Neuronal stem cell (in vitro differentiated cells): ENCODE results near the gene KDM7A.
A peak's percentile ranks its signal among the peaks of the same experiment; 100 is the strongest.

Experiments
- DNase-seq: peaks from one replicate; pipeline ENCODE4 v3.0.0-alpha.2; 2013; ENCODE audit warnings: low spot score
- H2AFZ ChIP-seq: one replicate; pipeline ENCODE4 v1.6.1; 2013; ENCODE audit warnings: mild to moderate bottlenecking, low read length, inconsistent platforms
- H2AK5ac ChIP-seq: 2 replicates; pipeline ENCODE4 v1.6.1; 2013; ENCODE audit warnings: low read depth, mild to moderate bottlenecking, inconsistent platforms, low read length, moderate library complexity, mixed read lengths
- H2BK120ac ChIP-seq: 2 replicates; pipeline ENCODE4 v1.6.1; 2013; ENCODE audit warnings: low read depth, mild to moderate bottlenecking, inconsistent platforms, low read length, moderate library complexity, mixed read lengths
- H2BK12ac ChIP-seq: one replicate; pipeline ENCODE4 v1.6.1; 2013; ENCODE audit warnings: low read length, inconsistent platforms
- H2BK15ac ChIP-seq: 2 replicates; pipeline ENCODE4 v1.6.1; 2013; ENCODE audit warnings: mild to moderate bottlenecking, low read length, inconsistent platforms, mixed read lengths
- H2BK5ac ChIP-seq: one replicate; pipeline ENCODE4 v1.6.1; 2013; ENCODE audit warnings: inconsistent platforms, mild to moderate bottlenecking, low read length, moderate library complexity
- H3K14ac ChIP-seq: one replicate; pipeline ENCODE4 v1.6.1; 2013; ENCODE audit warnings: low read length, inconsistent platforms
- H3K18ac ChIP-seq: 2 replicates; pipeline ENCODE4 v1.6.1; 2013; ENCODE audit warnings: low read length, inconsistent platforms
- H3K23ac ChIP-seq: 2 replicates; pipeline ENCODE4 v1.6.1; 2013; ENCODE audit warnings: low read depth, mild to moderate bottlenecking, mixed read lengths, low read length, inconsistent platforms; ENCODE audit not compliant: poor library complexity
- H3K27ac ChIP-seq: replicated peaks from 3 replicates; pipeline ENCODE4 v1.5.1; 2013; ENCODE audit warnings: low read length, inconsistent platforms
- H3K27me3 ChIP-seq, 3 experiments: 2 replicates each; pipeline ENCODE4 v1.6.1; 2013; ENCODE audit warnings: low read length in 3 of 3, mild to moderate bottlenecking in 2 of 3, inconsistent platforms in 1 of 3, low read depth in 1 of 3, mixed read lengths in 1 of 3, moderate library complexity in 1 of 3; ENCODE audit not compliant: control insufficient read depth in 3 of 3, insufficient read depth in 3 of 3
- H3K36me3 ChIP-seq, 2 donors: replicated peaks in 1 of 2; 2 replicates each; pipeline ENCODE4 v1.6.1; 2013; ENCODE audit warnings: low read length in 2 of 2; ENCODE audit not compliant: control insufficient read depth in 2 of 2, insufficient read depth in 2 of 2
- H3K4ac ChIP-seq: 2 replicates; pipeline ENCODE4 v1.6.1; 2013; ENCODE audit warnings: inconsistent platforms, mild to moderate bottlenecking, low read length, moderate library complexity
- H3K4me1 ChIP-seq, 2 donors: 1 replicate in 1 of 2; 2 replicates in 1 of 2; pipeline ENCODE4 v1.6.1; 2013; ENCODE audit warnings: low read length in 2 of 2, low read depth in 1 of 2; ENCODE audit not compliant: control insufficient read depth in 2 of 2, insufficient read depth in 1 of 2
- H3K4me2 ChIP-seq: one replicate; pipeline ENCODE4 v1.6.1; 2013; ENCODE audit warnings: mild to moderate bottlenecking, low read length, inconsistent platforms; ENCODE audit not compliant: insufficient read depth, poor library complexity, severe bottlenecking
- H3K4me3 ChIP-seq, 2 donors: 2 replicates each; pipeline ENCODE4 v1.5.1; 2013; ENCODE audit warnings: low read length in 2 of 2, mild to moderate bottlenecking in 2 of 2, inconsistent platforms in 1 of 2, moderate library complexity in 1 of 2
- H3K79me1 ChIP-seq: one replicate; pipeline ENCODE4 v1.6.1; 2013; ENCODE audit warnings: low read depth, mild to moderate bottlenecking, inconsistent platforms, low read length, moderate library complexity
- H3K9ac ChIP-seq: one replicate; pipeline ENCODE4 v1.6.1; 2013; ENCODE audit warnings: mild to moderate bottlenecking, low read depth, low read length, inconsistent platforms; ENCODE audit not compliant: poor library complexity
- H3K9me3 ChIP-seq, 2 donors: replicated peaks in 1 of 2; 2 replicates each; pipeline versions ENCODE3 to v1.6.1; 2013; ENCODE audit warnings: low read length in 2 of 2, mild to moderate bottlenecking in 2 of 2, inconsistent platforms in 1 of 2, low read depth in 1 of 2, mixed read lengths in 1 of 2, moderate library complexity in 1 of 2; ENCODE audit not compliant: control insufficient read depth in 2 of 2, insufficient read depth in 1 of 2
- H4K8ac ChIP-seq: one replicate; pipeline ENCODE4 v1.6.1; 2013; ENCODE audit warnings: low read depth, mild to moderate bottlenecking, inconsistent platforms, low read length, moderate library complexity
- H4K91ac ChIP-seq: one replicate; pipeline ENCODE4 v1.6.1; 2013; ENCODE audit warnings: low read length, low read depth, mild to moderate bottlenecking, inconsistent platforms; ENCODE audit not compliant: poor library complexity
- WGBS, 2 donors: extraction: QIAGEN DNeasy Blood & Tissue Kit; methylation state at CpG; one replicate each; pipeline ENCODE4 v1.1.7; 2013; ENCODE audit warnings: missing lambda C conversion rate in 2 of 2, mixed read lengths in 1 of 2; ENCODE audit not compliant: insufficient read length in 2 of 2, insufficient replicate concordance in 1 of 2; ENCODE audit errors: extremely low coverage in 2 of 2; 5-methylcytosine and 5-hydroxymethylcytosine counted together

KDM7A gene

GRCh38 chr7:140156460-140157080, 20.2 kb downstream of the KDM7A start:
- WGBS, 2 donors, result no CpG with 5 or more reads among the region's 2 CpGs
- Histone ChIP-seq H2AK5ac (no peak overlapping the region), H2BK120ac (no peak overlapping the region), H3K4me2 (no peak overlapping the region), H3K27ac (no peak overlapping the region), H3K9me3 (no peaks in the 10 kb centered on the region), H3K4me3 (no peak overlapping the region), H3K36me3 (no peaks in the 10 kb centered on the region), H2BK5ac (no peak overlapping the region), H4K8ac (no peak overlapping the region), H3K4me1 (peaks cover 2 to 13% of the 10 kb centered on the region in 2 donors), H2BK15ac (no peak overlapping the region), H3K79me1 (no peaks in the 10 kb centered on the region), H2BK12ac (no peak overlapping the region), H3K23ac (no peak overlapping the region), H2AFZ (no peak overlapping the region), H3K9ac (no peak overlapping the region), H3K14ac (no peak overlapping the region), H3K27me3 (no peaks in the 10 kb centered on the region), H3K18ac (no peak overlapping the region), H4K91ac (no peak overlapping the region), H3K4ac (no peak overlapping the region)
- DNase-seq, result no peak

GRCh38 chr7:140155428-140155827, 21.4 kb downstream of the KDM7A start:
- Histone ChIP-seq H3K9me3 (no peaks in the 10 kb centered on the region), H2AFZ (no peak overlapping the region), H3K4me1 (peaks cover under 1 to 10% of the 10 kb centered on the region in 2 donors), H3K27ac (no peak overlapping the region), H3K79me1 (no peaks in the 10 kb centered on the region), H2BK5ac (no peak overlapping the region), H2BK12ac (no peak overlapping the region), H3K4me2 (no peak overlapping the region), H3K36me3 (no peaks in the 10 kb centered on the region), H3K14ac (no peak overlapping the region), H3K9ac (no peak overlapping the region), H4K91ac (no peak overlapping the region), H4K8ac (no peak overlapping the region), H3K4me3 (no peak overlapping the region), H2BK15ac (no peak overlapping the region), H3K18ac (no peak overlapping the region), H3K4ac (no peak overlapping the region), H3K23ac (no peak overlapping the region), H3K27me3 (no peaks in the 10 kb centered on the region), H2BK120ac (no peak overlapping the region), H2AK5ac (no peak overlapping the region)
- no peak for DNase-seq
- no CpG with 5 or more reads among the region's 4 CpGs for WGBS, 2 donors

GRCh38 chr7:140153666-140154161, 23.1 kb downstream of the KDM7A start:
- no CpG with 5 or more reads among the region's 7 CpGs for WGBS, 2 donors

GRCh38 chr7:140146574-140146973, 30.2 kb downstream of the KDM7A start:
- Histone ChIP-seq H2BK15ac (no peak overlapping the region), H3K27ac (peak overlapping the region; percentile 40)
- WGBS, 2 donors, result no CpG with 5 or more reads among the region's 4 CpGs

More at GRCh38 chr7:140153666-140154161, 23.1 kb downstream of the KDM7A start:
- Histone ChIP-seq H3K4me2 (no peak overlapping the region), H3K4me1 (no peaks in the 10 kb centered on the region), H2AK5ac (no peak overlapping the region), H4K8ac (no peak overlapping the region), H2AFZ (no peak overlapping the region), H2BK15ac (no peak overlapping the region), H3K18ac (no peak overlapping the region), H3K27ac (no peak overlapping the region), H3K9ac (no peak overlapping the region), H3K4ac (no peak overlapping the region), H3K9me3 (no peaks in the 10 kb centered on the region), H2BK5ac (no peak overlapping the region), H2BK12ac (no peak overlapping the region), H3K27me3 (no peaks in the 10 kb centered on the region), H3K79me1 (no peaks in the 10 kb centered on the region), H2BK120ac (no peak overlapping the region), H3K23ac (no peak overlapping the region), H4K91ac (no peak overlapping the region), H3K4me3 (no peak overlapping the region), H3K14ac (no peak overlapping the region), H3K36me3 (no peaks in the 10 kb centered on the region)
- DNase-seq, result no peak

More at GRCh38 chr7:140146574-140146973, 30.2 kb downstream of the KDM7A start:
- no peak overlapping the region for H3K4me3 ChIP-seq
- H2BK120ac ChIP-seq, result no peak overlapping the region
- no peak overlapping the region for H2AK5ac ChIP-seq
- no peaks in the 10 kb centered on the region for H3K9me3 ChIP-seq
- no peaks in the 10 kb centered on the region for H3K36me3 ChIP-seq
- H3K23ac ChIP-seq, result no peak overlapping the region
- no peak overlapping the region for H2BK12ac ChIP-seq
- H3K18ac ChIP-seq, result no peak overlapping the region
- no peak overlapping the region for H4K8ac ChIP-seq
- H2BK5ac ChIP-seq, result no peak overlapping the region
- H2AFZ ChIP-seq, result no peak overlapping the region
- no peak overlapping the region for H3K4ac ChIP-seq
- H3K79me1 ChIP-seq, result no peaks in the 10 kb centered on the region
- DNase-seq, result no peak
- H3K4me2 ChIP-seq, result no peak overlapping the region
- H4K91ac ChIP-seq, result no peak overlapping the region
- H3K27me3 ChIP-seq, result no peaks in the 10 kb centered on the region
- no peak overlapping the region for H3K9ac ChIP-seq
- H3K14ac ChIP-seq, result no peak overlapping the region
- peaks cover 10% of the 10 kb centered on the region in 2 donors for H3K4me1 ChIP-seq
